ENCODE data around the gene MAP4K3. TPM values are rescaled to one million over a fixed set of nuclear protein-coding genes. Genes with fewer than 3 reads are reported as not detected.

The MAP4K3 gene
- total RNA-seq, 1 donor from 2014 or later, result 63.6 TPM

DNA sequence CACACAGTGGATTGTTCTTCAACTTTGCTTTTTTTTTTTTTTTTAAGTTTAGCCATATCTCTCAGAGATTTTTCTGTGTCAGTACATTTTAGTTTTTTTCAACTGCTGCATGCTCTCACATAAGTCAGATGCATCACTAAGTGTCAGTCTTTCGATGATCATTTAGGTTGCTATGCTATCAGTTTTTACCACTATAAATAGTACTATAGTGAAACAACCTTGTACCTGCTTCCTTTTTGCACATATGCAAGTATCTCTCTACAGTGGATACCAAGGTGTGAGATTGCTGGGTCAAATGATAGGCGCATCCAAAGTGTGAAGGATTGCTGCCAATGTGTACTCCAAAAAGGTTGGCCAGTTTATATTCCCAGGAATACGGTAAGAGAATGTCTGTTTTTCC, 33.5 kb upstream of the MAP4K3 start:
- Mint-ChIP-seq H3K36me3 (ENCODE audit: insufficient read depth) (no peaks in the 10 kb centered on the region), H3K4me1 (ENCODE audit: low read depth) (peaks cover 8% of the 10 kb centered on the region), H3K9me3 (ENCODE audit: low read depth) (no peaks in the 10 kb centered on the region), H3K27ac (no peak overlapping the region), H3K4me3 (ENCODE audit: low read depth) (no peak overlapping the region), H3K27me3 (no peaks in the 10 kb centered on the region)
- DNase-seq (ENCODE audit: low spot score, unreplicated experiment), result no peak
- TF ChIP-seq, protein P1, sequence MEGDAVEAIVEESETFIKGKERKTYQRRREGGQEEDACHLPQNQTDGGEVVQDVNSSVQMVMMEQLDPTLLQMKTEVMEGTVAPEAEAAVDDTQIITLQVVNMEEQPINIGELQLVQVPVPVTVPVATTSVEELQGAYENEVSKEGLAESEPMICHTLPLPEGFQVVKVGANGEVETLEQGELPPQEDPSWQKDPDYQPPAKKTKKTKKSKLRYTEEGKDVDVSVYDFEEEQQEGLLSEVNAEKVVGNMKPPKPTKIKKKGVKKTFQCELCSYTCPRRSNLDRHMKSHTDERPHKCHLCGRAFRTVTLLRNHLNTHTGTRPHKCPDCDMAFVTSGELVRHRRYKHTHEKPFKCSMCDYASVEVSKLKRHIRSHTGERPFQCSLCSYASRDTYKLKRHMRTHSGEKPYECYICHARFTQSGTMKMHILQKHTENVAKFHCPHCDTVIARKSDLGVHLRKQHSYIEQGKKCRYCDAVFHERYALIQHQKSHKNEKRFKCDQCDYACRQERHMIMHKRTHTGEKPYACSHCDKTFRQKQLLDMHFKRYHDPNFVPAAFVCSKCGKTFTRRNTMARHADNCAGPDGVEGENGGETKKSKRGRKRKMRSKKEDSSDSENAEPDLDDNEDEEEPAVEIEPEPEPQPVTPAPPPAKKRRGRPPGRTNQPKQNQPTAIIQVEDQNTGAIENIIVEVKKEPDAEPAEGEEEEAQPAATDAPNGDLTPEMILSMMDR (IDR thresholded peaks at IDR 0.05; ENCODE audit: unreplicated experiment), result no peak

DNA sequence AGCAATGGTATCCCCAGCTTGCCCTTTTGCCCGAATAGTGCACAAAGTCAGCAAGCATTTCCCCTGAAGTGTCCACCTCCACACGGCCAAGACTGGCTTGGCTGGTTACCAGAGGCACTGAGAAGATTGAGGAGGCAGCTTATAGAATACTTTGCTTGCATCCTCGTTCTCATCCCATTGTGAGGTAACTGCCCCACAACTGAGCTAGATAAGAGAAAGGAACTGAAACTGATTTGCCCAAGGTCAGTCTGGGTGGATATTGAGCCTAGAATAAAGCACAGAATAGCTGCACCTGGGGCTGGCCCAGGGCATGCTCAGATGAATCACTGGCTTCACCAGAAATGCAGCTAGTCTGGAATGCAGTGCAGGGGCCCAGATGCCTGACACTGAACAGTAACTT, 32.7 kb upstream of the MAP4K3 start:
- no peak for DNase-seq (ENCODE audit: low spot score, unreplicated experiment)
- no peaks in the 10 kb centered on the region for H3K36me3 Mint-ChIP-seq (ENCODE audit: insufficient read depth)
- no peaks in the 10 kb centered on the region for H3K27me3 Mint-ChIP-seq
- no peaks in the 10 kb centered on the region for H3K9me3 Mint-ChIP-seq (ENCODE audit: low read depth)
- H3K27ac Mint-ChIP-seq, result no peak overlapping the region
- TF ChIP-seq, protein P1 (IDR thresholded peaks at IDR 0.05; ENCODE audit: unreplicated experiment), result no peak
- no peak overlapping the region for H3K4me3 Mint-ChIP-seq (ENCODE audit: low read depth)
- H3K4me1 Mint-ChIP-seq (ENCODE audit: low read depth), result peaks cover 8% of the 10 kb centered on the region

DNA sequence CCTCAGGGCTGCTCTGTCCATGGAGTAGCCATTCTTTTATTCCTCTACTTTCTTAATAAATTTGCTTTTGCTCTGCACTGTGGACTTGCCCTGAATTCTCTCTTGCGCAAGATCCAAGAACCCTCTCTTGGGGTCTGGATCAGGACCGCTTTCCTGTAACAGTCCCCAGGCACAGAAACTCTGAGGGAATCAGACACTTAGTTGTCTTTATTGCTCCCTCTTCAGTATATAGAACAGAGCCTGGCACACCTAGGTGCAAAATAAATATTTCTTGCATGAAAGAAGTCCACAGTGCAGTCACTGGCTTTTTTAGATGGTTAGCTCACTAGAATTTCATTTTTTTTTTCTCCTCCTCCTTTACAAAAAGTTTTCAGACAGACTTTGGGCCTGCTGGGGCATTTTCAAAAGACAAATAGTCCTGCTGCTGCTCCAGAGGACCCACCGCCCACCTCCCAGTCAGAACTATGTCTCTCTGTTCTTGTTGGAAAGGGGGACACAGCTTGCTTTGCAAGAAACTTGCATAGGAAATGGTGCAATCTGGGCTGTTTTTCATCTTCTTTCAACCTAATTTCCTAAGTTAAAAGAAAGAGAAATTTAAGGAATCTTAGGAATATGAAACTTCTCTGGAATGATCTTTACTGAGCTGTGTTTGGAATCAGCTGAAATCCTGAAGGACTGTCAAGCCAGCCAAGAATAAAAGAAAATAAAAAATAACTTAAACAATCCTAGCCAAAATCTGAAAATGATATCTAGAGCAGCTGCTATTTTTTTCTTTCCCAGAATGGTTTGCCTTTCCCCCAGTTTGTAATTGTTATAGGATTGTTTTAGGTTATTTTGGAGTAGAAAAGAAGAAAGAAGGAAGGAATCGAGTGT, 31.7 kb upstream of the MAP4K3 start:
- H3K9me3 Mint-ChIP-seq (ENCODE audit: low read depth), result no peaks in the 10 kb centered on the region
- DNase-seq (ENCODE audit: low spot score, unreplicated experiment), result no peak
- TF ChIP-seq, protein P1 (IDR thresholded peaks at IDR 0.05; ENCODE audit: unreplicated experiment), result no peak
- no peaks in the 10 kb centered on the region for H3K27me3 Mint-ChIP-seq
- no peaks in the 10 kb centered on the region for H3K36me3 Mint-ChIP-seq (ENCODE audit: insufficient read depth)
- H3K4me1 Mint-ChIP-seq (ENCODE audit: low read depth), result peaks cover 8% of the 10 kb centered on the region
- H3K27ac Mint-ChIP-seq, result no peak overlapping the region
- no peak overlapping the region for H3K4me3 Mint-ChIP-seq (ENCODE audit: low read depth)

DNA sequence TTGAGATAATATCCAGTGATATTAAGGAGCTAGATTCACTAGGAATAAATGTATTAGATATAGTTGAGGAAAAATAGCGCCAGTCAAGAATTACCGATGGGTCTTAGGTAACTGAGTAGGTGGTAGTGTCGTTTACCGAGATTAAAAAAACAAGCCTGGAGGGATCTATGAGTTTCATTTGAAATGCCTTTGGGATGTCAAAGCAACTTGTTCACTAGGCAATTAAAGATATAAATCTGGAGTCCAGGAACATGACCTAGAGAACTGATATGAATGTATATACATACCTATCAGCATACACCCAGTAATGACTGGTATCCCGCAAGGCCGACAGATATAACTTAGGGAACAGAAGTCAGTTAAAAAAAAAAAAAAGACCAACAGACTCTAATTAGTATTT, 29.2 kb upstream of the MAP4K3 start:
- Mint-ChIP-seq H3K27me3 (no peaks in the 10 kb centered on the region), H3K4me3 (ENCODE audit: low read depth) (no peak overlapping the region), H3K36me3 (ENCODE audit: insufficient read depth) (no peaks in the 10 kb centered on the region), H3K27ac (no peak overlapping the region), H3K9me3 (ENCODE audit: low read depth) (no peaks in the 10 kb centered on the region), H3K4me1 (ENCODE audit: low read depth) (peaks cover 8% of the 10 kb centered on the region)
- TF ChIP-seq, protein P1 (IDR thresholded peaks at IDR 0.05; ENCODE audit: unreplicated experiment), result no peak
- no peak for DNase-seq (ENCODE audit: low spot score, unreplicated experiment)

DNA sequence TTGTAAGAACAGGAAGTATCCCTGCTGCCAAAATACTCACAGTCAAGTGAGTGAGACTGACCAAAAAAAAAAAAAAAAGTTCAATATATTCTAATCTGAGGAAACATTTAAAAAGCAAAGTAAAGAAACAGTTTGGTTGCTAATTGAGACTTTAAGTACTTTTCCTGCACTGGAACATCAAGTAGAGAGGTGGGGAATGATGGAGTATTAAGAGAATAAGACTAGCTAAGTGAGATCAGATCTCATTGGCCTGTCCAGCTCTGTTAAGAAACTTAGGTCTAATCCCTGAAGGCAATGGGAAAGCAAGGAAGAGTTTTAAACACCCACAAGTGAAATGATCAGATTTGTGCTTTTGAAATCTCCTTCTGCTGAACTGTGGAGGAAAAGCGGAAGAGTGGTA, 27.8 kb upstream of the MAP4K3 start:
- no peak overlapping the region for H3K4me3 Mint-ChIP-seq (ENCODE audit: low read depth)
- no peaks in the 10 kb centered on the region for H3K9me3 Mint-ChIP-seq (ENCODE audit: low read depth)

More for the DNA sequence above, 27.8 kb upstream of the MAP4K3 start:
- no peak overlapping the region for H3K27ac Mint-ChIP-seq
- peaks cover 6% of the 10 kb centered on the region for H3K4me1 Mint-ChIP-seq (ENCODE audit: low read depth)
- H3K36me3 Mint-ChIP-seq (ENCODE audit: insufficient read depth), result peaks cover 4% of the 10 kb centered on the region
- TF ChIP-seq, protein P1 (IDR thresholded peaks at IDR 0.05; ENCODE audit: unreplicated experiment), result no peak
- H3K27me3 Mint-ChIP-seq, result no peaks in the 10 kb centered on the region
- DNase-seq (ENCODE audit: low spot score, unreplicated experiment), result no peak

Measured in progenitor cell of endocrine pancreas (in vitro differentiated cells).